Thoracic aorta (tissue), 2 donors: Measurements from ENCODE around the gene TARP.

ENCODE experiments used
- ATAC-seq: fragments of 150-250 bp; one replicate; pipeline ENCODE4 v1.8.0; 2017; ENCODE audit warnings: low read depth; ENCODE audit not compliant: insufficient number of reproducible peaks, low FRiP score
- DNase-seq: peaks from one replicate; pipeline ENCODE4 v3.0.0-alpha.2; 2020; ENCODE audit warnings: low spot score
- H3K27ac ChIP-seq, 2 donors: fragments of 200-600 bp; sonication (generic); 1 replicate in 1 of 2; 2 replicates in 1 of 2; pipeline ENCODE4 v1.5.1; 2016; ENCODE audit warnings: mild to moderate bottlenecking in 2 of 2, moderate library complexity in 2 of 2
- H3K27me3 ChIP-seq: fragments of 200-600 bp; sonication (generic); replicated peaks from 2 replicates; pipeline ENCODE4 v1.6.0; 2016; ENCODE audit warnings: mild to moderate bottlenecking; ENCODE audit not compliant: insufficient read depth
- H3K36me3 ChIP-seq: fragments of 200-600 bp; sonication (generic); one replicate; pipeline ENCODE4 v1.5.1; 2016
- H3K4me1 ChIP-seq, 2 donors: fragments of 200-600 bp; sonication (generic); 1 replicate in 1 of 2; 2 replicates in 1 of 2; pipeline versions ENCODE4 v1.5.1 to v1.6.0; 2016; ENCODE audit warnings: low read depth in 2 of 2, mild to moderate bottlenecking in 1 of 2; ENCODE audit not compliant: control insufficient read depth in 1 of 2
- H3K4me3 ChIP-seq: fragments of 200-600 bp; sonication (generic); 2 replicates; pipeline ENCODE4 v1.5.1; 2016; ENCODE audit warnings: mild to moderate bottlenecking
- H3K9me3 ChIP-seq: fragments of 200-600 bp; sonication (generic); 2 replicates; pipeline ENCODE4 v1.5.1; 2016
- CTCF ChIP-seq: fragments of 200-600 bp; sonication (generic); IDR thresholded peaks from one replicate; pipeline ENCODE4 v1.5.1; 2019; ENCODE audit warnings: antibody characterized with exemption

The TARP gene

DNA sequence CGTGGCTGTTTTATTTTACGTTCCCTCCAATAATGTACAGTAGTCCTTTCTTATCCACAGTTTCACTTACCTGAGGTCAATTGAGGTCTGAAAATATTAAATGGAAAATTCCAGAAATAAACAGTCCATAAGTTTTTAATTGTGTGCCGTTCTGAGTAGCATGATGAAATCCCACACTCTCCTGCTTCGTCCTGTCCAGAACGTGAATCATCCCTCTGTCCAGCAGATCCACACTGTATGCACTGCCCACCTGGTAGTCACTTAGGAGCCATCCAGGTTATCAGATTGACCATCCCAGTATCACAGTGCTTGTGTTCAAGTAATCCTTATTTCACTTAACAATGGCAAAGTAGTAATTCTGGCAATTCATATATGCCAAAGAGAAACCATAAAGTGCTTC lies 49.0 kb downstream of the TARP start:
- DNase-seq (no peak), ATAC-seq (no peak)
- no peak for TF ChIP-seq CTCF
- no peak overlapping the region for H3K4me3 ChIP-seq
- H3K36me3 ChIP-seq: peaks cover 20% of the 10 kb centered on the region
- H3K4me1 ChIP-seq: peaks cover 7 to 19% of the 10 kb centered on the region in 2 donors
- H3K27me3 ChIP-seq: no peaks in the 10 kb centered on the region
- H3K9me3 ChIP-seq: no peaks in the 10 kb centered on the region
- no peak overlapping the region for H3K27ac ChIP-seq

DNA sequence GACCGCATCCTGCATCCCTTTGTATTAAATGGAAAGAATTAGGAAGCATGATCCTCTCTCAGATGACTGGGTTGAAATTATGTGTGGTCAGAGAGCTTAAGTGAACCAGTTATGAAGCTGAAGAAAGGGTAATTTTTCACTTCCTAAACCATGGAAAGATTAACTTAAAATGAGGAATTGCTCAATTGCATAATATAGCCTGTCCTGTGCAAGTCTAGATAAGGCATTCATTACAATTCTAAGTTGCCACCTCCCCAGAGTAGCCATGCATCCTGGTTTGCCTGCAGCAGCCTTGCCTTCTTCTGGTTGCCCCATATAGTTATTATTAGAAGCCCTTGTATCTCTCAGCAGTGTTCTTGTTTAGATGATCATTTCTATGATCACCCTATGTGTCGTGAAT lies 50.1 kb downstream of the TARP start:
- H3K27me3 ChIP-seq: no peaks in the 10 kb centered on the region
- H3K27ac ChIP-seq: no peak overlapping the region
- ATAC-seq: no peak
- TF ChIP-seq CTCF: no peak
- no peaks in the 10 kb centered on the region for H3K9me3 ChIP-seq
- peaks cover 7 to 19% of the 10 kb centered on the region in 2 donors for H3K4me1 ChIP-seq
- no peak overlapping the region for H3K4me3 ChIP-seq
- no peak for DNase-seq
- peaks cover 16% of the 10 kb centered on the region for H3K36me3 ChIP-seq

GRCh38 chr7:38222481-38223096 lies 50.8 kb downstream of the TARP start:
- no peak for ATAC-seq
- peaks cover 15% of the 10 kb centered on the region for H3K36me3 ChIP-seq
- H3K27me3 ChIP-seq: no peaks in the 10 kb centered on the region
- no peak overlapping the region for H3K4me3 ChIP-seq
- TF ChIP-seq CTCF: peak; percentile 90
- H3K27ac ChIP-seq: peak overlapping the region in 1 of 2 donors; percentile 2
- H3K9me3 ChIP-seq: no peaks in the 10 kb centered on the region
- no peak for DNase-seq
- H3K4me1 ChIP-seq: peaks cover 7 to 19% of the 10 kb centered on the region in 2 donors

DNA sequence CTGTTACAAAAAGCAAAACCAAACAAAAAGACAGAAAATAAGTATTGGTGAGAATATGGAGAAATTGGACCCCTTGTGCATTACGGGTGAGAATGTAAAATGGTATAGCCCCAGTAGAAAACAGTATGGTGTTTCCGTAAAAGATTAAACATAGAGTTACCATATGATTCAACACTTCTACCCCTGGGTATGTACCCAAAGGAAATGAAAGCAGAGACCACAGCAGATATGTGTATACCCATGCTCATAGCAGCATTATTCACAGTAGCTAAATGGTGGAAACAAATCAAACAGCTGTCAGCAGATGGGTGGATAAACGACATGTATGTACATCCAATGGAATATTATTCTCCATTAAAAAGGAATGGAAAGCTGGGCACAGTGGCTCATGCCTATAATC lies 53.0 kb downstream of the TARP start:
- ATAC-seq (no peak), DNase-seq (no peak)
- Histone ChIP-seq H3K4me1 (peaks cover 7 to 21% of the 10 kb centered on the region in 2 donors), H3K36me3 (peaks cover 21% of the 10 kb centered on the region), H3K9me3 (no peaks in the 10 kb centered on the region), H3K27me3 (no peaks in the 10 kb centered on the region), H3K4me3 (no peak overlapping the region), H3K27ac (no peak overlapping the region)
- no peak for TF ChIP-seq CTCF

GRCh38 chr7:38217672-38218071 lies 55.8 kb downstream of the TARP start:
- Histone ChIP-seq H3K36me3 (peaks cover 21% of the 10 kb centered on the region), H3K9me3 (no peaks in the 10 kb centered on the region), H3K4me3 (no peak overlapping the region), H3K27me3 (no peaks in the 10 kb centered on the region), H3K27ac (no peak overlapping the region), H3K4me1 (peaks cover 7 to 20% of the 10 kb centered on the region in 2 donors)
- ATAC-seq (no peak), DNase-seq (no peak)
- TF ChIP-seq CTCF: no peak
